Fibroblast of lung (primary cell): Measurements from ENCODE around the gene TSEN15. TPM values are rescaled to one million over a fixed set of nuclear protein-coding genes. Genes with fewer than 3 reads are reported as not detected.

Experiments used
- DNase-seq, 2 donors: peaks; one replicate each; pipeline versions ENCODE4 v3.0.0 to v3.0.0-alpha.2; 2010; ENCODE audit warnings: low read depth in 2 of 2
- H2AFZ ChIP-seq: 2 replicates; pipeline ENCODE4 v1.5.1; 2012; ENCODE audit warnings: low read length, control low read depth, inconsistent platforms
- H3K27ac ChIP-seq: 2 replicates; pipeline ENCODE4 v1.5.1; 2011; ENCODE audit warnings: low read length, control low read depth; ENCODE audit not compliant: insufficient read depth
- H3K27me3 ChIP-seq: 2 replicates; pipeline ENCODE4 v1.5.1; 2011; ENCODE audit warnings: mild to moderate bottlenecking, low read length; ENCODE audit not compliant: control insufficient read depth, insufficient read depth
- H3K36me3 ChIP-seq: 2 replicates; pipeline ENCODE4 v1.5.1; 2011; ENCODE audit warnings: low read length; ENCODE audit not compliant: control insufficient read depth, insufficient read depth
- H3K4me1 ChIP-seq: 2 replicates; pipeline ENCODE4 v1.5.1; 2011; ENCODE audit warnings: low read length; ENCODE audit not compliant: control insufficient read depth, insufficient read depth; ENCODE audit errors: extremely low read depth
- H3K4me2 ChIP-seq: 2 replicates; pipeline ENCODE4 v1.5.1; 2011; ENCODE audit warnings: low read length, control low read depth; ENCODE audit not compliant: insufficient read depth; ENCODE audit errors: extremely low read depth
- H3K4me3 ChIP-seq, 4 experiments: fragments of 200-600 bp in 1 of 4; sonication (generic) in 1 of 4; replicated peaks in 1 of 4; 2 replicates each; pipeline ENCODE4 v1.5.1; 2011 to 2016; ENCODE audit warnings: low read length in 4 of 4, low read depth in 3 of 4, mild to moderate bottlenecking in 3 of 4, control low read depth in 2 of 4, inconsistent platforms in 1 of 4, mixed read lengths in 1 of 4; ENCODE audit not compliant: insufficient read depth in 1 of 4; ENCODE audit errors: control extremely low read depth in 1 of 4
- H3K79me2 ChIP-seq: 2 replicates; pipeline ENCODE4 v1.5.1; 2012; ENCODE audit warnings: mild to moderate bottlenecking, low read length, inconsistent platforms; ENCODE audit not compliant: control insufficient read depth, insufficient read depth
- H3K9ac ChIP-seq: 2 replicates; pipeline ENCODE4 v1.5.1; 2011; ENCODE audit warnings: mild to moderate bottlenecking, low read length, control low read depth; ENCODE audit not compliant: insufficient read depth
- H3K9me3 ChIP-seq: 2 replicates; pipeline ENCODE4 v1.5.1; 2012; ENCODE audit warnings: low read depth, low read length; ENCODE audit not compliant: control insufficient read depth, insufficient read depth
- H4K20me1 ChIP-seq: 2 replicates; pipeline ENCODE4 v1.5.1; 2011; ENCODE audit warnings: low read length; ENCODE audit not compliant: control insufficient read depth, insufficient read depth; ENCODE audit errors: extremely low read depth
- CTCF ChIP-seq, 2 donors: IDR thresholded peaks in 1 of 2; conservative IDR thresholded peaks in 1 of 2; 1 replicate in 1 of 2; 2 replicates in 1 of 2; pipeline ENCODE4 v1.5.1; 2011 to 2012; ENCODE audit warnings: low read length in 2 of 2, control low read depth in 1 of 2, inconsistent platforms in 1 of 2, low read depth in 1 of 2, mild to moderate bottlenecking in 1 of 2
- EZH2 ChIP-seq: IDR thresholded peaks from 2 replicates; pipeline ENCODE4 v1.5.1; 2012; ENCODE audit warnings: low read length, control low read depth, mild to moderate bottlenecking; ENCODE audit errors: missing control alignments
- polyA plus RNA-seq, 2 donors: library from polyadenylated mRNA; depleted of rRNA in 1 of 2; stranded (reverse) in 1 of 2; unstranded in 1 of 2; fragments of >200 nt; gene quantifications; 2 replicates each; pipeline ENCODE4 v1.2.1, GENCODE V29; 2011 to 2012; ENCODE audit warnings: missing spikeins in 1 of 2
- total RNA-seq: library from RNA; depleted of rRNA; stranded (reverse); fragments of >200 nt; gene quantifications from 2 replicates; pipeline ENCODE4 v1.2.1, GENCODE V29; 2014

The TSEN15 gene
- total and polyA plus RNA-seq, 2 donors (not counting 1 experiment from before 2014, with no cell fraction given), result 53.7 to 74.2 TPM

GRCh38 chr1:184014271-184014670 is 37.3 kb upstream of the TSEN15 start:
- Histone ChIP-seq H4K20me1 (no peaks in the 10 kb centered on the region), H3K9me3 (no peaks in the 10 kb centered on the region), H3K4me1 (no peaks in the 10 kb centered on the region), H3K36me3 (no peaks in the 10 kb centered on the region), H3K27me3 (no peaks in the 10 kb centered on the region), H3K79me2 (no peaks in the 10 kb centered on the region), H3K27ac (no peak overlapping the region), H3K4me3 (no peak overlapping the region), H3K9ac (no peak overlapping the region), H2AFZ (no peak overlapping the region), H3K4me2 (no peak overlapping the region)
- TF ChIP-seq CTCF (conservative IDR thresholded peaks at IDR 0.05 in 1 of 2, IDR thresholded peaks at IDR 0.05 in 1 of 2; ENCODE audit: low read depth in 1 of 2, low read length in 2 of 2), result no peak
- TF ChIP-seq EZH2, result no peak
- no peak for DNase-seq

- Histone ChIP-seq H3K4me3 (no peak overlapping the region), H4K20me1 (no peaks in the 10 kb centered on the region), H3K9ac (no peak overlapping the region), H3K27ac (no peak overlapping the region), H3K36me3 (no peaks in the 10 kb centered on the region), H3K9me3 (no peaks in the 10 kb centered on the region), H3K79me2 (no peaks in the 10 kb centered on the region), H2AFZ (no peak overlapping the region), H3K4me1 (no peaks in the 10 kb centered on the region), H3K4me2 (no peak overlapping the region), H3K27me3 (no peaks in the 10 kb centered on the region)
- DNase-seq, result no peak
- TF ChIP-seq CTCF (conservative IDR thresholded peaks at IDR 0.05 in 1 of 2, IDR thresholded peaks at IDR 0.05 in 1 of 2; ENCODE audit: low read depth in 1 of 2, low read length in 2 of 2) (no peak), EZH2 (no peak)
These were observed 35.4 kb upstream of the TSEN15 start for GRCh38 chr1:184016169-184016568.

- H2AFZ ChIP-seq, result no peak overlapping the region
- H3K36me3 ChIP-seq, result no peaks in the 10 kb centered on the region
- no peaks in the 10 kb centered on the region for H4K20me1 ChIP-seq
- H3K9me3 ChIP-seq, result no peaks in the 10 kb centered on the region
- no peaks in the 10 kb centered on the region for H3K79me2 ChIP-seq
- TF ChIP-seq EZH2 (no peak), CTCF (conservative IDR thresholded peaks at IDR 0.05 in 1 of 2, IDR thresholded peaks at IDR 0.05 in 1 of 2; ENCODE audit: low read depth in 1 of 2, low read length in 2 of 2) (no peak)
- DNase-seq, result no peak
- no peaks in the 10 kb centered on the region for H3K4me1 ChIP-seq
- no peak overlapping the region for H3K4me2 ChIP-seq
- no peak overlapping the region for H3K27ac ChIP-seq
- no peak overlapping the region for H3K4me3 ChIP-seq
- H3K27me3 ChIP-seq, result no peaks in the 10 kb centered on the region
- H3K9ac ChIP-seq, result no peak overlapping the region
These were observed 34.2 kb upstream of the TSEN15 start for GRCh38 chr1:184017306-184017705.
